Gastrocnemius medialis (tissue), 4 donors: ENCODE results near the gene CSHL1. TPM values are rescaled to one million over a fixed set of nuclear protein-coding genes. Genes with fewer than 3 reads are reported as not detected.
"Not testable (repeated sequence)": the region's sequence is repeated elsewhere in the genome, so short reads cannot be mapped to it uniquely, and the experiment has no call there.

Experiments used
- ATAC-seq, 2 donors: fragments of 150-250 bp; one replicate each; pipeline ENCODE4 v1.9.1; 2016
- DNase-seq, 2 donors: peaks; one replicate each; pipeline ENCODE4 v3.0.0-alpha.2; 2019
- H3K27ac ChIP-seq, 4 donors: fragments of 200-600 bp; sonication (generic); 1 replicate in 1 of 4; 2 replicates in 3 of 4; pipeline ENCODE4 v1.5.1; 2016 to 2018; ENCODE audit warnings: mild to moderate bottlenecking in 2 of 4, moderate library complexity in 1 of 4
- H3K27me3 ChIP-seq, 3 donors: fragments of 200-600 bp; sonication (generic) in 2 of 3; 1 replicate in 1 of 3; 2 replicates in 2 of 3; pipeline versions ENCODE4 v1.5.1 to v1.6.0; 2016 to 2019; ENCODE audit warnings: mild to moderate bottlenecking in 1 of 3, moderate library complexity in 1 of 3
- H3K36me3 ChIP-seq, 2 donors: fragments of 200-600 bp; sonication (generic) in 1 of 2; one replicate each; pipeline ENCODE4 v1.5.1; 2017 to 2018
- H3K4me1 ChIP-seq, 2 donors: fragments of 200-600 bp; sonication (generic) in 1 of 2; one replicate each; pipeline ENCODE4 v1.5.1; 2016 to 2017; ENCODE audit warnings: mild to moderate bottlenecking in 2 of 2
- H3K4me3 ChIP-seq, 4 donors: fragments of 200-600 bp; sonication (generic) in 3 of 4; 1 replicate in 1 of 4; 2 replicates in 3 of 4; pipeline ENCODE4 v1.5.1; 2016 to 2019; ENCODE audit warnings: mild to moderate bottlenecking in 2 of 4
- H3K9me3 ChIP-seq, 3 donors: fragments of 200-600 bp; sonication (generic) in 2 of 3; 1 replicate in 1 of 3; 2 replicates in 2 of 3; pipeline ENCODE4 v1.5.1; 2016 to 2019
- POLR2A ChIP-seq, 2 donors: fragments of 450-650 bp; IDR thresholded peaks; one replicate each; pipeline ENCODE4 v1.6.1; 2017; ENCODE audit warnings: antibody characterized with exemption in 2 of 2, mild to moderate bottlenecking in 2 of 2, moderate library complexity in 2 of 2
- in situ Hi-C, 4 donors: fragments of 200-750 bp; cut with MboI; loops; one replicate each; pipeline versions ENCODE4 v1.15.0 to v1.8.0; 2017; ENCODE audit warnings: low sequenced_read_pairs in 4 of 4
- intact Hi-C: fragments of 100-400 bp; cut with DNase I; formaldehyde crosslinking; loops from one replicate; pipeline ENCODE4 v1.15.1; 2023; ENCODE audit warnings: low total_unique reads
- total RNA-seq, 4 donors: library from RNA; depleted of rRNA; stranded (reverse); fragments of >200 nt; gene quantifications; one replicate each; pipeline versions ENCODE4 v1.1.0 to v1.2.3, GENCODE V29; 2016
- TF ChIP-seq, protein P1 (sequence below), 5 experiments: fragments of 450-650 bp in 3 of 5; fragments of 200-600 bp in 2 of 5; sonication (generic) in 2 of 5; IDR thresholded peaks in 4 of 5; conservative IDR thresholded peaks in 1 of 5; 1 replicate in 4 of 5; 2 replicates in 1 of 5; pipeline ENCODE4 v1.5.1; 2016 to 2019; ENCODE audit warnings: antibody characterized with exemption in 5 of 5, mild to moderate bottlenecking in 3 of 5, moderate library complexity in 3 of 5

CSHL1 gene
- total RNA-seq, 4 donors from 2014 or later, result not detected

DNA sequence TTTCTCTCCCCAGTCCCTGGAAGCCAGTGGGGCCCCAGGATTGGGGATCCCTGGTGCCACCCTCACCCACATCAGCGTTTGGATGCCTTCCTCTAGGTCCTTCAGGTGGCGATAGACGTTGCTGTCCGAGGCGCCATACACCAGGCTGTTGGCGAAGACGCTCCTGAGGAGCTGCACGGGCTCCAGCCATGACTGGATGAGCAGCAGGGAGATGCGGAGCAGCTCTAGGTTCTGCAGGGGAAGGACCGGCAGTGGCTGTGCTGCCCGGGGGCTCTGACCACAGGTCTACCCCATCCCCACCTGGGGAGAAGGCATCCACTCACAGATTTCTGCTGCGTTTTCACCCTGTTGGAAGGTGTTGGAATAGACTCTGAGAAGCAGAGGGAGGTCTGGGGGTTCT lies 30.4 kb downstream of the CSHL1 start:
- Histone ChIP-seq H3K27ac (no peak overlapping the region), H3K4me3 (no peak overlapping the region), H3K4me1 (no peaks in the 10 kb centered on the region), H3K36me3 (no peaks in the 10 kb centered on the region), H3K27me3 (no peaks in the 10 kb centered on the region), H3K9me3 (no peaks in the 10 kb centered on the region)
- DNase-seq (no peak), ATAC-seq (no peak)
- TF ChIP-seq, protein P1, sequence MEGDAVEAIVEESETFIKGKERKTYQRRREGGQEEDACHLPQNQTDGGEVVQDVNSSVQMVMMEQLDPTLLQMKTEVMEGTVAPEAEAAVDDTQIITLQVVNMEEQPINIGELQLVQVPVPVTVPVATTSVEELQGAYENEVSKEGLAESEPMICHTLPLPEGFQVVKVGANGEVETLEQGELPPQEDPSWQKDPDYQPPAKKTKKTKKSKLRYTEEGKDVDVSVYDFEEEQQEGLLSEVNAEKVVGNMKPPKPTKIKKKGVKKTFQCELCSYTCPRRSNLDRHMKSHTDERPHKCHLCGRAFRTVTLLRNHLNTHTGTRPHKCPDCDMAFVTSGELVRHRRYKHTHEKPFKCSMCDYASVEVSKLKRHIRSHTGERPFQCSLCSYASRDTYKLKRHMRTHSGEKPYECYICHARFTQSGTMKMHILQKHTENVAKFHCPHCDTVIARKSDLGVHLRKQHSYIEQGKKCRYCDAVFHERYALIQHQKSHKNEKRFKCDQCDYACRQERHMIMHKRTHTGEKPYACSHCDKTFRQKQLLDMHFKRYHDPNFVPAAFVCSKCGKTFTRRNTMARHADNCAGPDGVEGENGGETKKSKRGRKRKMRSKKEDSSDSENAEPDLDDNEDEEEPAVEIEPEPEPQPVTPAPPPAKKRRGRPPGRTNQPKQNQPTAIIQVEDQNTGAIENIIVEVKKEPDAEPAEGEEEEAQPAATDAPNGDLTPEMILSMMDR (IDR thresholded peaks at IDR 0.05 in 4 of 5, conservative IDR thresholded peaks at IDR 0.05 in 1 of 5), result no peak
- TF ChIP-seq POLR2A (IDR thresholded peaks at IDR 0.05), result no peak
- intact Hi-C loops (no loop called here), in situ Hi-C loops (no loop called here)

DNA sequence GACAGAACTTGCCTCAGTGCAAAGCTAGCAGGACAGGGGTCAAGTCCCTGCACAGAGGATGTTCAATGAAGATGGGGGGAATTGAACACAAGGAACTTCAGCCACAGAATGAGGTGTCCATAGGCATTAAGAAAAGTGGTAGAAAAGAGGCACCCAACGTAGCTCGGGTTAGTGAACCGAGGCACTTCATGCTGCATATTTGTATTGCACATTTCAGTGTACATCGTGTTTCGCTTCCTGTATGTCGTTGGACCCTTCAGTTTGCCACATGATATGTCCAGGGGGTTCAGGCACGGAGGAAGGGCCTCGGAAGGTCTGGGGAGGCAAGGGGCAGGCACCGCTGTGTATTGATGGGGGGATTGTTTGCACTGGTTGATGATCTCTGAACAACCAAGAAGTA lies 32.6 kb downstream of the CSHL1 start:
- ATAC-seq, H3K4me3 ChIP-seq, H3K9me3 ChIP-seq, H3K36me3 ChIP-seq, DNase-seq, in situ Hi-C loops, H3K27me3 ChIP-seq, H3K27ac ChIP-seq, H3K4me1 ChIP-seq, intact Hi-C loops: not testable (repeated sequence)

DNA sequence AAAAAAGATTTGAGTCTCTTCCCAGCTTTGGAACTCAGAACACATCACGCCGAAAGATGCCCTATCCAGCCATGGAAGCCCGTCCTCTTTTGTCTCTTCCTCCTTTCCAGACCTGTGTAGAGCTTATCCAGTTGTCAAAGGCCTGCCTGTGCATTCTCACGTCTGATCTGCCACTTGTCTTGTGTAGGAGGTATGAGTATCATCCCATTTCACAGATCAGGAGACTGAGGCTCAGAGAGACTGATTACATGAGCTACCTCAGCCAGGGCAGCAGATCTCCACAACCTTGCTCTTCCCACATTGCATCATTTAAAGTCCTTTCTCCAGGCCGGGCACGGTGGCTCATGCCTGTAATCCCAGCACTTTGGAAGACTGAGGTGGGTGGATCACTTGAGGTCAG lies 36.4 kb downstream of the CSHL1 start:
- intact Hi-C loops, H3K9me3 ChIP-seq, H3K27me3 ChIP-seq, DNase-seq, in situ Hi-C loops, H3K4me1 ChIP-seq, H3K27ac ChIP-seq, H3K36me3 ChIP-seq, H3K4me3 ChIP-seq, ATAC-seq: not testable (repeated sequence)

DNA sequence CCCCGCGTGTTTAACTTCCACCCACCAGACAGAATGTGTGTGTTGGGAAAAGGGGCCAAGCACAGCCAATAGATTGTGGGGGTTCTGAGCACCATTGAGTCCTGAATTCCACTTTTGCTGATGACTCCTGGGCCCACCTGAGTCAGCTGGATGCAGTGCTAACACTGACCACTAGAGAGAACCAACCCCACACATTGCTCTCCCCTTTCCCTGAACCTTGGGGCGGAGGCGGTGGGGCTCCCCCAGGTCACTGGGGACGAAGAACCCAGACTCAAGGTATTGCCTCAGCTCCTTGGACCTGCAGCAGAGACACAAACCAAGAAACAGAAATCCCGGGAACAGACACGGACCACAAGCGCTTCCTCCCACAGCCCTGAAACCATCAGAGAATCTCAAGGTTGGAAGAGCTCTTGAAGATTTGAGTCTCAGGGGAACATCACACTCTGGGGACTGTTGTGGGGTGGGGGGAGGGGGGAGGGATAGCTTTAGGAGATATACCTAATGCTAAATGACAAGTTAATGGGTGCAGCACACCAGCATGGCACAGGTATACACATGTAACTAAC lies 36.9 kb downstream of the CSHL1 start:
- intact Hi-C loops, in situ Hi-C loops, DNase-seq, H3K4me3 ChIP-seq, H3K4me1 ChIP-seq, H3K27ac ChIP-seq, H3K27me3 ChIP-seq, H3K9me3 ChIP-seq, ATAC-seq, H3K36me3 ChIP-seq: not testable (repeated sequence)

DNA sequence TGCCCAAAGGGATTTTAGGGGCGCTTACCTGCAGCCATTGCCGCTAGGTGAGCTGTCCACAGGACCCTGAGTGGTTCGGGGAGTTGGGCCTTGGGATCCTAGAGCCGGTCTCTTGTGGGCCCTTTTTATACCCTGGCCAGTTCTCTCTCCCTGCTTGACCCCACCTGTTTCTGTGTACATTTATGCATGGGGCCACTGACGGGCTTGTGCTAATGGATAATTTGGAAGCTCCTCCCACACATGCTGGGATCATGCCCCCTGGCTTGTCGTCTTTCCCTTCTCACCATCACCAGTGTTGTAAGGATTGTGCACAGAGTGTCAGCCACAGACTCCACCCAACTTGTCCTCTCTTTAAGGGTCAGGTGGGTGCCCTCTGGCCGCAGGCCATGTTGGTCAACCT lies 37.5 kb downstream of the CSHL1 start, which contains the start of gene CSH2:
CSH2 (minus strand) TSS at position 101 of the 400 bp plus-strand sequence; CDS start at position 38, 63 bp downstream.
- H3K27ac ChIP-seq, in situ Hi-C loops, ATAC-seq: not testable (repeated sequence)

DNA sequence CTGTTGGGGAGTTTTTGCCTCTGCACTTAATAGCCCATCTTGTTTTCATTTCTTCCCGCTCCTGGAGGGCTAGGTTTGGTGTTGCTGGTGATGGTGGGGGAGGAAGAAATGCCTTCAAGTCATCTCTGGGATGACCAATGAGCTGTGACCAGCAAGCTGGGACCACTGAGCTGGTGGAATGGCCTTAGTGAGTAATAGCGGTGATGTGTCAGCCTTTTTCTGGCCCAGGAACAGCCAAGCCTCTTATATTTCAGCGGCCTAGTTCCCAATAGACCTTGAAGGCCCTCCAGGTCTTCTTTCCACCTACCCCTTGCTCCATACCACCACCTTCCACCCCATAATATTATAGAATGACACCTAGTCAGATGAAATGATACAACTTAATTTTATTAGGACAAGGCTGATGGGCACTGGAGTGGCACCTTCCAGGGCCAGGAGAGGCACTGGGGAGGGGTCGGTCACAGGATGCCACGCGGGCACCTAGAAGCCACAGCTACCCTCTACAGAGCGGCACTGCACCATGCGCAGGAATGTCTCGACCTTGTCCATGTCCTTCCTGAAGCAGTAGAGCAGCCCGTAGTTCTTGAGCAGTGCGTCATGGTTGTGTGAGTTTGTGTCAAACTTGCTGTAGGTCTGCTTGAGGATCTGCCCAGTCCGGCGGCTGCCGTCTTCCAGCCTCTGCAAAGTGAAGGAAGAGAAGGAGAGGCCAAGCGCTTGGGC lies 39.3 kb downstream of the CSHL1 start:
- H3K4me1 ChIP-seq, H3K9me3 ChIP-seq, H3K36me3 ChIP-seq, DNase-seq, intact Hi-C loops, H3K27ac ChIP-seq, in situ Hi-C loops, H3K4me3 ChIP-seq, H3K27me3 ChIP-seq, ATAC-seq: not testable (repeated sequence)

More for the DNA sequence above, 37.5 kb downstream of the CSHL1 start, which contains the start of gene CSH2:
- intact Hi-C loops, DNase-seq, H3K36me3 ChIP-seq, H3K4me3 ChIP-seq, H3K4me1 ChIP-seq, H3K9me3 ChIP-seq, H3K27me3 ChIP-seq: not testable (repeated sequence)

DNA sequence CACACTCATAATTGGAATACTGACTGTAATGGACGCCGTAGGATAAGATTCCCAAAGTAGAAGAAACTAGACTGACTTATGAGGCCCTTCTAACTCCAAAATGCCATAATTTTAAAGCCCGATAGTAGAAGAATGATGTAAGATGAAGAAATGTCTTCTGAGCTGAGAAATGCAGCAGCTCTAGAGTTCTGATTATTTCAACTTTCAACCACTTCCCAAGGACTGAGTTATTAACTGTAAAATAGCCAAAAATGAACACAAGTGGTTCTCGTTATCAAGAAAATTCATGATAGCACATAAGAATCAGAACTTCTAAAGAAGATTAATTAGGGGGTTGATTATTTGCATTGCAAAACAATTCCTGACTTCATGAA lies 40.8 kb downstream of the CSHL1 start:
- H3K36me3 ChIP-seq, in situ Hi-C loops: not testable (repeated sequence)

DNA sequence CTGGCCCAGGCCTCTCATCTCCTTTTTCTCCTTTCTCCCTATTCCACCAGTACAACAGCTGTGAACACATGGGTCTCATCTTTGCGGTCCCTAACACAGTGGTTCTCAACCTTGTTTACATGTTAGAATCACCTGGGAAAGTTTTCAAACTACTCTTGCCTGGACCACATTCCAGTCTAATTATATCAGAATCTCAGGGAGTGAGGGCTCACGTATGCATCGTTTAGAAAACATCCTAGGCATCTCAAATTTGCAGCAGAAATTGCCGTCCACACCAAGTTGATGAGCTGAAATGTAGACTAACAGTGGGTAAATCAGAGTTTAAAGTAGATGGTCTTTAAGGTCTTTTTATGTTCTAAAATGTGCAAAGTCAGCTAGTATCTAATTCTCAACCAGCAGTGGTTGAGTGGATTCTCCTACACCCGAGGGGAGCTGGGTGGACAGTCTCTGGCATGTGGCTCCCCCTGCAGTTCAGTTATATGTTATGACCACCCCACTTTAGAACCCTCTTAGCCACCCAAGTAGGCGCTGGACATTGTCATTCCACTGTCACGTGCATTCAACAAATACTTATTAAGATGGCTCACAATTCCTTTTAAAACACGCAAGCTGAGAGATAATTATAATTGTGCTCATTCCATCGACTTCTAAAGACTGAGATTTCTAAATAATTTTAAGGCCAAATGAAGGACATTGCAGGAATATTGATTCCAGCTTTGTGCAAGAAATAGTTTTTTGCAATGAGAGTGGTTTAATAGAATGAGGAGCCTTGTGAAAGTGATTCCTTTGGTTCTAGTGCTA lies 41.4 kb downstream of the CSHL1 start:
- DNase-seq, H3K4me3 ChIP-seq, H3K27me3 ChIP-seq, in situ Hi-C loops, ATAC-seq, H3K9me3 ChIP-seq, H3K27ac ChIP-seq, H3K4me1 ChIP-seq, H3K36me3 ChIP-seq: not testable (repeated sequence)
- intact Hi-C loops, result loop anchor here (10.0 kb wide), 1 partner anchor 445 kb away; no protein-coding TSS in a partner anchor

More for the DNA sequence above, 40.8 kb downstream of the CSHL1 start:
- H3K9me3 ChIP-seq, H3K4me3 ChIP-seq, H3K4me1 ChIP-seq, H3K27ac ChIP-seq, H3K27me3 ChIP-seq, ATAC-seq, DNase-seq, intact Hi-C loops: not testable (repeated sequence)

DNA sequence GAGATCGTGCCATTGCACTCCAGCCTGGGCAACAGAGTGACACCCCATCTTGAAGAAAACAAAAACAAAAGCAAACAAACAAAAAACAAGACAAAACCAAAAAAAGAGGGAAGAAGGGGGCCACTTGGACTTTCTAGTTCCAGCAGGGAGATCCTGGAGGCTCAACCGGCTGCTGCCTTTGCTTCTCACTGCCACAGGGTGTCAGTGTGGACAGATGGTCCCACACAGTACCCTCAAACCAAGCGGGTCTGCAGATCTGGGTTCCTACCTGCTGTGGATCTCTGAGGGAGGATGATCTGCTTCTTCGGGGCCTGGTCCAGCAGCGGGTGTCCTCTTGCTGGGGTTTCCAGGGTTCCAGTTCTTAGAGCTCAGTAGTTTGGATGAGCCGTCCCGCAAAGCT lies 44.4 kb downstream of the CSHL1 start:
- DNase-seq, ATAC-seq, H3K27ac ChIP-seq, in situ Hi-C loops, H3K4me1 ChIP-seq, H3K9me3 ChIP-seq, H3K27me3 ChIP-seq, H3K4me3 ChIP-seq, H3K36me3 ChIP-seq: not testable (repeated sequence)
- intact Hi-C loops, result loop anchor here (10.0 kb wide), 1 partner anchor 442 kb away; no protein-coding TSS in a partner anchor
